Measurements from ENCODE around the gene TLE2.
A peak's percentile ranks its signal among the peaks of the same experiment; 100 is the strongest.
"Not testable (repeated sequence)": the region's sequence is repeated elsewhere in the genome, so short reads cannot be mapped to it uniquely, and the experiment has no call there.

Gene TLE2

DNA sequence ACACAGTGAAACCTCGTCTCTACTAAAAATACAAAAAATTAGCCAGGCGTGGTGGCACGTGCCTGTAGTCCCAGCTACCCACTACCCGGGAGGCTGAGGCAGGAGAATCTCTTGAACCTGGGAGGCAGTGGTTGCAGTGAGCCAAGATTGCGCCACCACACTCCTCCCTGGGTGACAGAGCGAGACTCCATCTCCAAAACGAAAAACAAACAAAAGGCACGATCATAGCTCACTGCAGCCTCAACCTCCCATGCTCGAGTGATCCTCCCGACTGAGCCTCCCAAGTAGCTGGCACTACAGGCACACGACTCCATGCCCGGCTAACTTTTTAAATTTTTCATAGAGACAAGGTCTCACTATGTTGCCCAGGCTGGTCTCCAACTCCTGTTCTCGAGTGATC lies 17.0 kb downstream of the TLE2 start:
- DNase-seq, result not testable (repeated sequence)

DNA sequence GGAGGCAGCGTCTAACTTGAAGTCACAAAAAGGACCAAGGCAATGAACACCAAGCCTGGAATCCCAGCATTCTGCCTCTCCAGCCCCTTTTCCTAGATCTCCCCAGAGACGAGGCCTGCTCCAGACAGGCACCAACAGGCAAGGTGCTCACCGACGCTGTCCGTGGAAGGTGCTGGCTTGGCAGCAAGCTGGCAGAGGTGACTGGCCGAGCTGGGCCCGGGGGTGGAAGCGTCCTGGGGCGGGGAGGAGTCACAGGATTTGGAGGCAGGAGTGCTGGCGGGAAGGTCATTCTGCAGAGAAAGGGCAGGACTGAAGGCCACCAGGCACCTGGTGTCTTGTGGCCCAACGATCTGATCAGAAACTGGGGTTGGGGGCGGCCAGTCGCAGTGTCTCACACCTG lies 18.2 kb downstream of the TLE2 start:
- no peak for DNase-seq

- no peak for DNase-seq
These were observed 20.1 kb downstream of the TLE2 start for GRCh38 chr19:3008994-3009393.

GRCh38 chr19:3007975-3008374 lies 21.1 kb downstream of the TLE2 start:
- no peak for DNase-seq

DNA sequence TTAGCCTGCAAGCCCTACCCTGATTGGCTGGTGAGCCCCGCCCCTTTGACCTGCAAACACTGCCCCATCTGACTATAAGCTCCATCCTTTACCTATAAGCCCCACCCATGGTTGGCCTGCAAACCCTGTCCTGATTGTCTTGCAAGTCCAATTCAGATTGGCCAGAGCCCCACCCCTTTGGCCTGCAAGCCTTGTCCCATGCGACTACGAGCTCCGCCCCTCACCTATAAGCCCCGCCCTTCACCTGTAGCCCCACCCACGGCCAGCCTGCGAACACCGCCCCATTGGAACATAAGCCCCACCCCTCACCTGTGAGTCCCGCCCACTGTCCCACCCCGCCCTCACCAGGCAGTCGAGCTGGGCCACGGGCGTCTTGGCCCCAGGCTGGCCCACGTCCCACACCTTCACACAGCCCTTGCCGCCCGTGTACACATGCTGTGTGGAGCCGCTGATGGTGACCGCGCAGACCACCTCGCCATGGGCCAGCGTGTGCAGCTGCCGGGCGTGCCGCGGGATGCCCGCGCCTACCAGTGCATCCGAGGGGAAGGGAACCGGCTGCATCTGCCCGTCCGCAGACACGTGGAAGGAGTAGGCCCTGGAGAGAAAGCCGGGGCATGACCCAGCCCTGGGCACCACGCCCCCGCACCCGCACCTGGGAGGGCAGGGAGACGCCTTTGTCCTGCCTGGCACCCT lies 22.9 kb downstream of the TLE2 start:
- no peak for DNase-seq

GRCh38 chr19:3005345-3005744 lies 23.7 kb downstream of the TLE2 start:
- no peak for DNase-seq

GRCh38 chr19:3004522-3004921 lies 24.6 kb downstream of the TLE2 start:
- DNase-seq, result no peak

DNA sequence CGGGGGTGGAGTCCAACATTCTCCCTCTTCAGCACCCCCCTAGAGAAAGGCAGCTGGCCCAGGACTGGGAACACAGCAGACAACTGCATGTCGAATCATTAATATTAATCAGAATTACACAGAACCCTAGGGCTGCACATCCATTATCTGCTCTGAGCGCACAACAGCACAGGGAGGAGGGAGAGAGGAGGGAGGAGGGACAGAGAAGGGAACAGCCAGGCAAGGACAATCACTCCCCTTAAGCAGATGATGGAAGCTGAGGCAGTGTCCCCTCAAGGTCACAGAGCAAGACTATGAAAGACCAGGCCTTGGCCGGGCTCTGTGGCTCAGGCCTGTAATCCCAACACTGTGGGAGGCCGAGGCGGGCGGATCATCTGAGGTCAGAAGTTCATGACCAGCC lies 26.0 kb downstream of the TLE2 start:
- no peak for DNase-seq

DNA sequence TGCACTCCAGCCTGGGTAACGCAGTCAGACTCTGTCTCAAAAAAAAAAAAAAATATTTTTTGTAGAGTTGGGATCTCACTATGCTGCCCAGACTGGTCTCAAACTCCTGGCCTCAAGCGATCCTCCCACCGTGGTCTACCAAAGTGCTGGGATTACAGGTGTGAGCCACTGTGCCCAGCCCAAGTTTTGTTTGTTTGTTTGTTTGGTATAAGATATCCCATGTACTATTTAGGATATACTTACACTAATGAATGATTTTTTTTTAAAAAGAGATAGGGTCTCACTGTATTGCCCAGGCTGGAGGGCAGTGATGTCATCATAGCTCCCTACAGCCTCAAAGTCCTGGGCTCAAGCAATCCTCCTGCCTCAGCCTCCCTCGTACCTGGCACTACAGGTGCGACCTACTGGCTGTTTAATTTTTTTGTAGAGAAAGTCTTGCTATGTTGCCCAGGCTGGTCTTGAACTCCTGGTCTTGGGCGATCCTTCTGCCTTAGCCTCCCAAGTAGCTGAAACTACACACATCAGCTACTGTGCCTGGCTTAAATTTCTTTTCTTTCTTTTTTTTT lies 27.8 kb downstream of the TLE2 start:
- no peak for DNase-seq

- DNase-seq, result no peak
These were observed 30.4 kb downstream of the TLE2 start for GRCh38 chr19:2998642-2999041.

DNA sequence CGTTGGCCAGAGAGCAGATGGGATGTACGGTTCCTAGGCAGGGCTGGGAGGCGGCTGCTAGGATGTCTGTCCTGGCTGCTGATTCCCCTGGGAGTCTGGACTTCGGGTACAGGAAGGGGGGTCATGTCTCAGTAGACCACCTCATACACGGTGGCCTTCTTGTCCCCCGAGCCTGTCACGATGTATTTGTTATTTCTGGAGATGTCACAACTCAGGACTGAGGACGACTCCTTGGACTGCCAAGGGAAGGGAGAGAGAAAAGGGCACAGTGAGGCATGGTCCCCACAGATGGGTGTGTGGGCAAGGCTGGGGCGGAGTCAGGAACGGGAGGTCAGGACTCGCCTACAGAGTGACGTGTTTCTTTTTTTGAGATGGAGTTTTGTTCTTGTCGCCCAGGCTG lies 31.4 kb downstream of the TLE2 start:
- no peak for DNase-seq

DNA sequence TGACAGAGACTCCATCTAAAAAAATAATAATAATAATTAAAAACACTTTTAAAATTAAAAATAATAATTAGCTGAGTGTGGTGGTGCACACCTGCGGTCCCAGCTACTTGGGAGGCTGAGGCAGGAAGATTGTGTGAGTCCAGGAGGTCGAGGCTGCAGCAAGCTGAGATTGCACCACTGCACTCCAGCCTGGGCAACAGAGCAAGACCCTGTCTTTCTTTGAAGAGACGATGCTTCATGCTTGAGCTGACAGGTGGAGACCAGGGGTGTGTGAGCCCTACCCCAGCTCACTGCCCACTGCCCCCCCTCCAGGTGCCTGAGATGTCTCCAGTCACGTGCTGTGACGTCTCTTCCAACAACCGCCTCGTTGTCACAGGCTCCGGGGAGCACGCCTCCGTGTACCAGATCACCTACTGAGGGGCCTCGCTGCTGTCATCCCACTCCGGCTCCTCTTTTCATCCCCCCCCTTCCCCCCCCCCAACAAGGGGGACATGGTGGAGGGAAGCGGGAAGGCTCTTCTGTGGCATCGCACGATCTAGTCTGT lies 34.4 kb downstream of the TLE2 start:
- no peak for DNase-seq

DNA sequence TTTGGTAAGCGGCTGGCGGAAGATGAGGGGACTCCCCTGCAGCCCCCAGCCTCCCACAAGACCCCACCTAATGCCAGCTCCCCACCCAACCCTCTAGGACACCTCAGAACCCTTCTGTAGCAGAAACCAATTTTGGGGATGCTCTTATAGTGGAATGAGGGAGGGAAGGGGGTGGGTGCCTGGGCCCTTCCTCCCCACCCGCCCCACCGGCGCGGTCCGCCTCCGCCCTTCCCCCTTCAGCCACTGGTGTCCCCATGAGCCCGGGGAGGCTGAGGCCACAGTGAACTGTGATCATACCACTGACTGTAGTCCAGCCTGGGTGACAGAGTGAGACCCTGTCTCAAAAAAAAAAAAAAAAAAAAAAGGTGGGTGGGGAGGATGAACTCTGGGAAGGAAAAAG lies 35.5 kb downstream of the TLE2 start:
- no peak for DNase-seq

DNA sequence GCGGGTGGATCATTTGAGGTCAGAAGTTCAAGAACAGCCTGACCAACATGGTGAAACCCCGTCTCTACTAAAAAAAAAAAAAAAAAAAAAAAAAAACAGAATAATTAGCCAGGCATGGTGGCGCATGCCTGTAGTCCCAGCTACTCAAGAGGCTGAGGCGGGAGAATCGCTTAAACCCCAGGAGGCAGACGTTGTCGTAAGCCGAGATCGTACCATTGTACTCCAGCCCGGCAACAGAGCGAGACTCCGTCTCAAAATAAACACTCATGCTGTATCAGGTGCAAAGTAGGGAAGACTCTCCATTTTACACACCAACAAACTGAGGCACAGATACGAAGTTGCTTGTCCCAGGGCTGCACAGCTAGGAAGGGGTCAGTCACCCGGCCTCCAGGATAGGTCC lies 36.1 kb downstream of the TLE2 start:
- no peak for DNase-seq

- DNase-seq, result not testable (repeated sequence)
These were observed 36.7 kb downstream of the TLE2 start for GRCh38 chr19:2992333-2992732.

DNA sequence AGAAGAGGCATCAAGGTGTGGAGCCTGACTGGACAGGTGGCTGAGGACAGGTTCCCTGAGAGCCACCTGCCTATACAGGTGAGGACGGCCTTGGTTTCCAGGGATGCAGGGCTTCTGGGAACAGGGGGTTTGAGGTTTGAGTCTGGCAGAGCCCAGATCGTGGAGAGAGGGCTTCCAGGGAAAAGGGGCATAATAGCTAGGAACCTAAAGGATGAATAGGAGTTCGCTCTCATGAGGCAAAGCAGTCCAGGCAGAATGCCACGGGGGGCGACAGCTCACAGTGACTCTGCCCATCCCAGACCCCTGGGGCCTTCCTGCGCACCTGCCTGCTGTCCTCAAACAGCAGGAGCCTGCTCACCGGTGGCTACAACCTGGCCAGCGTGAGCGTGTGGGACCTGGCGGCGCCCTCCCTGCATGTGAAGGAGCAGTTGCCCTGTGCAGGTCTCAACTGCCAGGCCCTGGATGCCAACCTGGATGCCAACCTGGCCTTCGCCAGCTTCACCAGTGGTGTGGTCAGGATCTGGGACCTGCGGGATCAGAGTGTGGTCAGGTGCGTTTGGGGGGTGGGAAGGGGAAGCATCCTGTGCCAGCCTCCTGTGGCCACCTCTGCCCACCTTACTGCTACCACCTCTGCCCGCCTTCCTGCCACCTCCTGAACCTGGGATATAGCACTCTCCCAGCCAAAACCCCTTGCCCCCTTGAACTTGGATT lies 39.7 kb downstream of the TLE2 start:
- no peak for DNase-seq

DNA sequence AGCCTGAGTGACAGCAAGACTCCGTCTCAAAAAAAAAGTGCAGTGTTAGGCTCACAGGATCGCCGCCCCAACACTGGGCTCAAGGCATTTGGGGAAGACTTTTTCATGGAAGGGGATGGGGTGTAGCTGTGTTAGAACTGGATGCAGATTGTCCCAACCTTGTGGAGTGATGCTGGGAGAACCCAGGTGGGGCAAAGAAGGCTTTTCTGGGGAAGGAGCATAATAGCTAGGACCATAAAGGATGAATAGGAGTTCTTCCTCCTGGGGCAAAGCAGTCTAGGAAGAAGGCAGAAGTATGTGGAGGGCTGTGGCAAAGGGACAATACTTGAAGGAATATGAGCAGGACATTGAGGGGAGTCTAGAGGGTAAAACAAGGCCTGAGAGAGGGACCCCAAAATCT lies 40.5 kb downstream of the TLE2 start:
- no peak for DNase-seq

- DNase-seq, result no peak
These were observed 41.3 kb downstream of the TLE2 start for GRCh38 chr19:2987797-2988196.

DNA sequence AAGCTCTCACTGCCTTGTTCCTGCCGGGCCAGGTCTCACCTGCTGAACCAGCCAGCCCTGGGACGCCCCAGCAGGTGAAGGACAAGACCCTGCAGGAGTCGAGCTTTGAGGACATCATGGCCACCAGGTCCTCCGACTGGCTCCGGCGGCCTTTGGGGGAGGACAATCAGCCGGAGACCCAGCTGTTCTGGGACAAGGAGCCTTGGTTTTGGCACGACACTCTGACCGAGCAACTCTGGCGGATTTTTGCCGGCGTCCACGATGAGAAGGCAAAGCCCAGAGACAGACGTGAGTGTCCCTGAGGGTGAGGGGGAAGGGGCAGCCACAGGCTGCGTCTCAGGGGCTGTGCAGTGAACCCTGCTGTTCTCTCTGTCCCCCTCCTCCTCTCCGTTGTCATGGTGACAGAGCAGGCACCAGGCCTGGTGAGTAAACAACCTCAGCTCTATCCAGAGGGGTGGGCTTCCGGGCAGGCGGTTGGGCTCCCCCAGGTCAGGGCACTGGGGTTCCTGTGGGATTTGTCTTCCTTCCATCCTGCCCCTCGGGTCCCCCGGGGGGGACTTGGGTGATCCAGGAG lies 42.0 kb downstream of the TLE2 start:
- DNase-seq, result peak; percentile 25

- no peak for DNase-seq
These were observed 44.9 kb downstream of the TLE2 start for GRCh38 chr19:2984215-2984528.

DNA sequence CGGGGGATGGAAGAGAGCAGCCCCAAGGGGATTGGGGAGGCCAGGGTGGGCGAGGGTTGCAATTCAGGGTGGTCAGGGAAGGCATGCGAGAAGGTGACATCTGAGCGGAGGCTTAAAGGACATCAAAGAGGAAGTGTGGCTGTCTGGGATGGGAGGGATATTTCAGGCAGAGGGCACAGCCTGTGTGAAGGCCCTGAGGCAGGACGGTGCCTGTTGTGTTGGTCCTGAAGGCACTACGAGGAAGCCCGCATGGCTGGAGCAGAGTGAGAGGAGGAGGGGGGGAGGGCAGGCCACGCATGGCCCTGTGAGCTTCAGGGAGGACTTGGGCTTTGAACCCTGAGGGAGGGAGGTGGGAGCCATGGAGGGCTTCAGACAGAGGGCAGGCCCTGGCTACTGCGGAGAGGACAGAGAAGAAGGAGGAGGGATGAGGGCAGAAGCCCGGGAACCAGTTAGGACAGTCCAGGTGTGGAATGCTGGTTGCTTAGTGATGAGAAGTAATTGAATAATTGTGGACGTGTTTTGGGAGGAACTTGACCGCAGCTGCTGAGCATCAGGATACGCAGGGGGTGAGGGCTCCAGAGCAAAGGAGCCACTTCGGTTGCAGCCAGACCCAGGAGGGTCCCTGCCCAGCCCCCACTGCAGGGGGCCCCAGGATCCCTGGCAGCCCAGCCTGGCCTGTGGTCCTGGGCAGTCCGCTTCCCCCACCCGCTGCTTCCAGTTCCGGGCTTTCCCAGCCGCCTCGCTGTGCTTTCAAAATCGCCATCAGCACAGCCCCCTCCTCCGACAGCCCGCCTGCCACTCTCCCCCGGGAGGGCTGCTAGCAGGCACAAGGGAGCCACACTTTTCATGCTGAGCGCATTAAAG lies 45.5 kb downstream of the TLE2 start:
- DNase-seq, result peak; percentile 92

DNA sequence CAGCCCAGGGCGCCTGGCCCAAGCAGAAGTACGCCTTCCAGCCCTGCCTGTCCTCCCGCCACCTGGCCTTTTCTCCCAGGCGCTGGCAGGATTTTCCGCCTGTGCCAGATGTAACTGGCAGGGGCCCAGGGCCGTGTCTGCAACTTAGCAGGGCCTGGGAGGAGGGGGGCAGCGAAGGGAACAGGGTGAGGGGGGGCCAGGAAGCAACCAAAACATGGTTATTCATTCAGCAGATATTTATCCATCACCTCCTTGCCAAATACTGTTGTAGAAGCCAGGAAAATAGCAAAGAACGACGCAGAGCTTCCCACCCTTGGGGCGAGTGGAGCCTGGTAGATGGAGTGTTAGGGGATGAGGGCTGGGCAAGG lies 46.1 kb downstream of the TLE2 start:
- peak; percentile 92 for DNase-seq

DNA sequence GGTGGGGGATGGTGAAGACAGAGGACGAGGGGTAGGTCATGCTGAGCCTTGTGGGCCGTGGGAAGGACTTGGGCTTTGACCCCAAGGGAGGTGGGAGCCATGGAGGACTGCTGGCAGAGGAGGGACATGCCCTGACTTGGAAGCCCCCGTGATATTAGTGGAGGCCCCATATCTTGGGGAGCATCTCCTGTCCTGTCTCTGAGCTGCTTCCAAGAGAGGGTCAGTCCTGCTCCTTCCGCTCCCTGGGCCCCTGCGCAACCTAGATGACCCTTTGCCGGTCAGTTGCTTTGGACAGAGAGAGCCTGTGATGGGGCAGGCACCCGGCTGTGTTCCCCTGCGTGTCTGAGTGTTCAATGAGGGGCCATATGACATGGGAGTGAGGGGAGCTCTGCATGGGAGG lies 46.5 kb downstream of the TLE2 start:
- DNase-seq, result no peak

All from NCI-H1694 (cell line).